GM12891 (cell line): ENCODE measurements around the gene PLGRKT.

Experiments
- PAX5 ChIP-seq: IDR thresholded peaks from 2 replicates; pipeline ENCODE4 v1.6.1; 2011; ENCODE audit warnings: low read length, moderate library complexity, mild to moderate bottlenecking; ENCODE audit not compliant: insufficient read depth, severe bottlenecking
- POLR2A ChIP-seq: IDR thresholded peaks from 2 replicates; pipeline ENCODE4 v1.6.1; 2011; ENCODE audit warnings: low read depth, low read length, control low read depth
- POLR2AphosphoS5 ChIP-seq: IDR thresholded peaks from 2 replicates; pipeline ENCODE4 v1.6.1; 2011; ENCODE audit warnings: low read depth, low read length, control low read depth
- POU2F2 ChIP-seq: IDR thresholded peaks from 2 replicates; pipeline ENCODE4 v1.6.1; 2011; ENCODE audit warnings: low read depth, mild to moderate bottlenecking, control low read depth, low read length, moderate library complexity
- SPI1 ChIP-seq: IDR thresholded peaks from 2 replicates; pipeline ENCODE4 v1.6.1; 2011; ENCODE audit warnings: low read depth, low read length, control low read depth
- TAF1 ChIP-seq: IDR thresholded peaks from 2 replicates; pipeline ENCODE4 v1.6.1; 2011; ENCODE audit warnings: low read depth, low read length, control low read depth

DNA sequence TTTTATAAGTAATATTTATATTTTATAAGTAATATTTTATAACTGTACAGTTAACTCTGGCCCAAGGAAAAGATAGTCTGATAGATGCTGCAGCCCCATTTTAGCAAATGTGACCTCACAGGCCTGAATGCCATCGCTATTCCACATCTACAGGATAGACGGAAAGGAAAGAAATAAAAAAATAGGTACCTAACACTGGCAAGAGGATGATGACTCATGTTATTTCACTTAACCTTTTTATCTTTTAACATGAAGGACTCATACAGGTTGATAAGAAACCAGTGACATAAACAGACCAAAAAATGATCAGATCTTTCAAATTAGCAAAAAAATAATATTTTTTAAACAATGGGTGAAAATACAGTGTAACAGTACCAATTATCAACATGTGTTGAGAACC, 15.3 kb upstream of the PLGRKT start:
- TF ChIP-seq TAF1, result no peak
- TF ChIP-seq SPI1, result no peak
- no peak for TF ChIP-seq POLR2A
- TF ChIP-seq POLR2AphosphoS5, result no peak
- no peak for TF ChIP-seq POU2F2
- TF ChIP-seq PAX5, result no peak
